Embryonic facial prominence (tissue), 1 donor: ENCODE results near the gene RTL10.

ENCODE experiments used
- DNase-seq: peaks from one replicate; pipeline ENCODE4 v3.0.0-alpha.2; 2016; ENCODE audit errors: extremely low spot score

Gene RTL10

GRCh38 chr22:19823191-19823901 lies 31.3 kb downstream of the RTL10 start:
- DNase-seq: no peak

- no peak for DNase-seq
Observed at GRCh38 chr22:19822301-19823117, 32.2 kb downstream of the RTL10 start.

GRCh38 chr22:19821523-19822300 lies 33.0 kb downstream of the RTL10 start:
- DNase-seq: no peak

GRCh38 chr22:19820880-19821522 lies 33.7 kb downstream of the RTL10 start:
- no peak for DNase-seq

GRCh38 chr22:19819911-19820879 lies 34.5 kb downstream of the RTL10 start:
- DNase-seq: no peak

- no peak for DNase-seq
Observed at GRCh38 chr22:19819208-19819910, 35.3 kb downstream of the RTL10 start.

- no peak for DNase-seq
Observed at GRCh38 chr22:19818324-19819207, 36.1 kb downstream of the RTL10 start.

GRCh38 chr22:19816372-19817119 lies 38.1 kb downstream of the RTL10 start:
- no peak for DNase-seq

GRCh38 chr22:19815823-19816290 lies 38.8 kb downstream of the RTL10 start:
- DNase-seq: no peak

GRCh38 chr22:19815093-19815822 lies 39.4 kb downstream of the RTL10 start:
- DNase-seq: no peak

- DNase-seq: no peak
Observed at GRCh38 chr22:19814428-19814827, 40.2 kb downstream of the RTL10 start.

GRCh38 chr22:19812910-19813309 lies 41.8 kb downstream of the RTL10 start:
- no peak for DNase-seq

- no peak for DNase-seq
Observed at GRCh38 chr22:19811811-19812771, 42.6 kb downstream of the RTL10 start.

- no peak for DNase-seq
Observed at GRCh38 chr22:19811211-19811621, 43.5 kb downstream of the RTL10 start.

GRCh38 chr22:19810381-19811201 lies 44.1 kb downstream of the RTL10 start:
- no peak for DNase-seq
